NCI-H526 (cell line): ENCODE data around the gene C20orf141.
"Not testable (repeated sequence)": the region's sequence is repeated elsewhere in the genome, so short reads cannot be mapped to it uniquely, and the experiment has no call there.

Experiments used
- DNase-seq, 2 experiments: peaks; one replicate each; lab custom pipeline; 2025; lab: John Stamatoyannopoulos, UW

C20orf141 gene

GRCh38 chr20:2820084-2820895 is 5.5 kb downstream of the C20orf141 start:
- DNase-seq = no peak

GRCh38 chr20:2820896-2821869 is 6.4 kb downstream of the C20orf141 start:
- no peak for DNase-seq

GRCh38 chr20:2822073-2822472 is 7.3 kb downstream of the C20orf141 start:
- DNase-seq = no peak

GRCh38 chr20:2825761-2826160 is 11.0 kb downstream of the C20orf141 start:
- no peak for DNase-seq

GRCh38 chr20:2826655-2827054 is 11.9 kb downstream of the C20orf141 start:
- no peak for DNase-seq

- no peak for DNase-seq
Measured at GRCh38 chr20:2829376-2829775, 14.6 kb downstream of the C20orf141 start.

- DNase-seq = not testable (repeated sequence)
Measured at GRCh38 chr20:2831206-2831605, 16.4 kb downstream of the C20orf141 start.

GRCh38 chr20:2833761-2834160 is 19.0 kb downstream of the C20orf141 start:
- DNase-seq = no peak

- DNase-seq = no peak
Measured at GRCh38 chr20:2834401-2835110, 19.8 kb downstream of the C20orf141 start.

GRCh38 chr20:2835331-2835796 is 20.6 kb downstream of the C20orf141 start:
- no peak for DNase-seq

- no peak for DNase-seq
Measured at GRCh38 chr20:2836035-2836434, 21.2 kb downstream of the C20orf141 start.

- no peak for DNase-seq
Measured at GRCh38 chr20:2837221-2837960, 22.6 kb downstream of the C20orf141 start.

GRCh38 chr20:2838170-2838797 is 23.5 kb downstream of the C20orf141 start:
- no peak for DNase-seq

GRCh38 chr20:2838847-2839671 is 24.3 kb downstream of the C20orf141 start:
- no peak for DNase-seq

- DNase-seq = no peak
Measured at GRCh38 chr20:2839732-2840137, 24.9 kb downstream of the C20orf141 start.

- DNase-seq = peak; percentile 74 to 92
Measured at GRCh38 chr20:2840138-2840966, 25.6 kb downstream of the C20orf141 start, which contains the start of the genes PCED1A and VPS16. PCED1A (minus strand) TSS chr20:2840655; CDS start chr20:2839912, 743 bp downstream. VPS16 (plus strand) TSS chr20:2840745; CDS start chr20:2840775, 30 bp downstream.

- peak in 1 of 2 experiments; percentile 48 for DNase-seq
Measured at GRCh38 chr20:2840967-2841531, 26.3 kb downstream of the C20orf141 start.

- DNase-seq = no peak
Measured at GRCh38 chr20:2845607-2846006, 30.8 kb downstream of the C20orf141 start.
